HG02938 (cell line): ENCODE results near the gene VSIG10L2.

Experiments used
- ATAC-seq: cut with Tn5 transposase; IDR thresholded peaks from one replicate; pipeline ENCODE4 v1.9.1; 2021; ENCODE audit warnings: mild to moderate bottlenecking, moderate library complexity; ENCODE audit not compliant: unreplicated experiment

The VSIG10L2 gene

GRCh38 chr11:125929445-125930075 is 16.3 kb upstream of the VSIG10L2 start:
- no peak for ATAC-seq

- ATAC-seq, result no peak
Measured at GRCh38 chr11:125930076-125930450, 15.8 kb upstream of the VSIG10L2 start.

GRCh38 chr11:125931116-125931515 is 14.7 kb upstream of the VSIG10L2 start:
- no peak for ATAC-seq

- no peak for ATAC-seq
Measured at GRCh38 chr11:125931668-125932067, 14.2 kb upstream of the VSIG10L2 start.

- no peak for ATAC-seq
Measured at GRCh38 chr11:125932301-125932700, 13.5 kb upstream of the VSIG10L2 start.

- no peak for ATAC-seq
Measured at GRCh38 chr11:125933030-125933813, 12.6 kb upstream of the VSIG10L2 start.

- no peak for ATAC-seq
Measured at GRCh38 chr11:125934473-125934872, 11.4 kb upstream of the VSIG10L2 start.

GRCh38 chr11:125935056-125935455 is 10.8 kb upstream of the VSIG10L2 start:
- ATAC-seq, result no peak

GRCh38 chr11:125935618-125936199 is 10.1 kb upstream of the VSIG10L2 start:
- no peak for ATAC-seq

GRCh38 chr11:125938418-125938817 is 7.4 kb upstream of the VSIG10L2 start:
- ATAC-seq, result no peak

GRCh38 chr11:125939081-125939521 is 6.7 kb upstream of the VSIG10L2 start:
- ATAC-seq, result no peak

- no peak for ATAC-seq
Measured at GRCh38 chr11:125940145-125940544, 5.7 kb upstream of the VSIG10L2 start.

- ATAC-seq, result no peak
Measured at GRCh38 chr11:125941267-125941618, 4.6 kb upstream of the VSIG10L2 start.

GRCh38 chr11:125941619-125942611 is 3.9 kb upstream of the VSIG10L2 start:
- ATAC-seq, result no peak

GRCh38 chr11:125942771-125943428 is 2.9 kb upstream of the VSIG10L2 start:
- ATAC-seq, result no peak

- no peak for ATAC-seq
Measured at GRCh38 chr11:125943661-125944349, 2.0 kb upstream of the VSIG10L2 start.

- ATAC-seq, result no peak
Measured at GRCh38 chr11:125944350-125945010, 1.4 kb upstream of the VSIG10L2 start.

- ATAC-seq, result no peak
Measured at GRCh38 chr11:125945011-125945796, 640 bp upstream of the VSIG10L2 start.
